ENCODE results near the gene INAFM2.

Gene INAFM2

DNA sequence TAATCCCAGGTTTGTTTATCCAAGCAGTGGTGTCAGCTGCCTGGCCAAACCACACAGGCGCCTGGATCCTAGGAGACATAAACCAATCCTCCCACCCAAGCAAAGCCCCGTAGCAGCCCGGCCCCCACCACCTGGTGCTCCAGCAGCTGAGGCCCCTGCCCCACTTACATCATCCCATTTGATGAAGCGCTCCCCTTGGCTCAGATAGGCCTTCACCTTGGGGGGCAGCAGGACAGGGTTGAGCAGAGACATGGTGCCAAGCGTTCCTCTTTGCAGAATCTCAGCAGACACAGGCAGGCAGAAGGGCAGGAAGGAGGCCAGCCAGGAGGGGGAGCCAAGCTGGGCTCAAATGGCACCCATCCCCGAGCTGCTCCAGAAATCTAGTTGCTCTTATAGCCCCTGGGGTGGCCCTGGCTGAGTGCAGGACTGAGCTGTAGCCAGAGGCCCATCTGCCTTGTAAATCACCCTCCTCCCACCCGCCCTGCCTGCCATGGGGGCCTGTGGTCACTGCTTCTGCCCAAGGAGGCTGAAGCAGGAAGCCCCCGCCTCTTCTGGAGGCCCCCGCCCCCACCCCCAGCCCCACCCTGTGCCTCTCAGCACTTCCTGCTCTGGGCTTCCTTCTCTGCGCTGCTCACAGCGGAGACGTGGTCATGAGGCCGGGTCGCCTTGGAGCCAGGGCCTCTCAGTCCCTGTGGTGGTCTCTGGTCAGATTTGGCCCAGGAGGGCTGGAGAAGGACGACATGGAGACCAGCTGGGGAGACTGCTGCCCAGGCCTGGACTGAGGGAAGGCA, 15.9 kb upstream of the INAFM2 start, which contains the start of gene PLCB2:
TSS of gene PLCB2 (minus strand) at position 515 of the 791 bp plus-strand sequence. CDS start at position 252, 263 bp downstream.
- DNase-seq, result no peak

DNA sequence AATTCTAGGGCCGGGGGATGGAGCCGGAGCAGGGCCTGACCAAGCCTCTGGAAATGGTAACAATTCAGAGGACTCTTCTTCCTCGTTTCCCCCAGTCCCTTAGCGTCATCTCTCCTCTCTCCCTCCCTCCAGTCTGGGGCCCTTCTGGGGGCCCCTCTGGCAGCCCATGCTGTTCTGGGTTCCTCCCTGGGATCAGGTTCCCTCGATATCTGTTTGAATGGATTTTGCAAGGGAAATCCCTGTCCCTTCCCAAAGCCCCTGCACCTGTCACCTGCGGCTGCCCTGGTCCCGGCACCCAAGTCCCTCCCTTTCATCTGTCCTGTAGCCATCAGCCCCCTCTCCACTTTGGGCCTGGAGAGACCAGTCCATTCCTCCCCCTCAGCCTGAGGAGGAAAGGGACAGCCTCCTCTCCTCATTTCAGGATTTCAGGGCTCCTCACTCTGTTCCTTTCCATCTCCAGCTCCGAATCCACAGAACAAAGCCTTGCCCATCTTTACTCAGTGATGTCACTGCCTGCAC, 14.1 kb upstream of the INAFM2 start:
- no peak for DNase-seq

DNA sequence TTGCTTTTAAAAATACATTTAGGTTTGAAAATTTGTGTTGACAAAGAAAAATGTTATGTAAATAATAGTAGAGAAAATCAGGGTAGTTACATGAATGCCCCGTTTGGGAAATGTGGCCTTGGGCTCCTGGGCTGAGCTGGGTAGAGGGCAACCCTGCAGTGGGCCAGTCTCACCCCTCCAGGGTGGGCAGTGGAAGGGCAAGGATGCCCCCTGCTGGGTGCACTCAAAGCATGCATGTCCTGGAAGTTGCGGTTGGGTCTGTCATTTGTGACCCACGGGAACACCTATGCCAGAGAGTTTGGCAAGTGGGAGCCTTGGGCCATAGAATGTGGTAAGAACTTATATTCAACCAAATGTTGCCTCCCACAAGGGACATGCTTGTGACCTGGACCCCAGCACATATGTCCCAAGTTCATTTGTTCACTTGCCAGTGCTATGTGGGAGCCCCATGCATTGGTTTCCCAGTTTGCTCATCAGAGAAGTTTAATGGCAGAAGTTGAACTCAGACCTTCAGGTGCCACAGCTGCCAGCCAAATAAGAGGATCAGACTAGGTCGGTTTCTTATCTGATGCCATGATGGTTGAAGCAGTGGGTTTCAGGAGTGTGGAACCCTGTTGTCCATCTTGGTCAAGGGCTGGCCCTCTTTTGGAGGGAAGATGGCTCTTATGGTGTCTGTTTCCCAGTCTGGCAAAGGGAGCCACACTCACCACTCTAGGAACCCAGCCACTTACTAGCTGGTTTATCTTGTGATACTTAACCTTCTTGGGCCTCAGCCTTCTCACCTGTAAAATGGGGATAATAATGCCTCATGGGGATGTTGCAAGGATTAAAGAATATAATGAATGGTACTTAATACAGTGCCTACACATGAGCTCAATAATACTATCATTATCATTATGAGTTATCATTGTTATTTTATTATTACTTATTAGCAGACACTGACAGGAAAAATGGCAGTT, 13.2 kb upstream of the INAFM2 start:
- DNase-seq, result no peak

DNA sequence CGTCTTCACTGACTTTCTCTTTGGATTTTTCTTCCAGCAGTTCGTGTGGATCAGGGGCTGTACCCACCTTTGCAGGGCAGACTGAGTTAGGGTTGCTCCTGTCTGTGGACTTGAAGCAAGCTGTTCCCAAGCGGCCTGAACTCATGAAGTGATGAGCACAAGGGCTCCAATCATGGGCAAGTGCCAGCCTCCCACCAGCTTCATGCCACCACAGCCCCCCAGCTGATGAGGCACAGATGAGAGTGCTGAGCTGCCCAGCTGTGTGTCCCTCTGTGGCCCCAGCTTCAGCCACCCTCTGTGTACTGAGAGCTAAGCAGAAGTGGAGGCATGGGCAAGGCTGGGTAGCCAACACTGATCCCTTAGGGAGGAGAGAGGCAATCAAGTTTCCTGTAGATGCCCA, 12.5 kb upstream of the INAFM2 start:
- DNase-seq, result no peak

DNA sequence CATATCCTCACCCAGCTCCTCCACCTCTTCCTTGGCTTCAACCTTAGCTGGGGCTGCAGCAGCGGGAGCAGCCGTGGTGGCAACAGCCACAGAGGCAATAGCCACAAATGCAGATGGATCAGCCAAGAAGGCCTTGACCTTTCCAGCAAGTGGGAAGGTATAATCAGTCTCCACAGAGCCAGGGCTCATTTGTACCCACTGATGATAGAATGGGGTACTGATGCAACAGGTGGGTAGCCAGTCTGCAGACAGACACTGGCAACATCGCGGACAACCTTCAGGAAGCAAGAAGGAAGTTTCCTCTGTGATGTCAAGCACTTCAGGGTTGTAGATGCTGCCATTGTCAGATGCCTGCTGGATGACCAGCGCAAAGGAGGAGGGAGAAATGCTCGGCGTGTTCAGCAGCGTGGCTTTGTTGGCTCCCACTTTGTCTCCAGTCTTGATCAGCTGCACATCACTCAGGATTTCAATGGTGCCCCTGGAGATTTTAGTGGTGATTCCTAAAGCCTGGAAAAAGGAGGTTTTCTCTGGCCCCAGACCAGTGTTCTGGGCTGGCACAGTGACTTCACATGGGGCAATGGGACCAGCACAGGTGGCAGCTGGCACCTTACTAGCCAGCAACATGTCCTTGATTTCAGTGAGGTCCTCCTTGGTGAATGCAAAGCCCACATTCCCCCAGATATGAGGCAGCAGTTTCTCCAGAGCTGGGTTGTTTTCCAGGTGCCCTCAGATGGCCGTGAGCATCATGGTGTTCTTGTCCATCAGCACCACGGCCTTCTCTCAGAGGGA, 10.9 kb upstream of the INAFM2 start:
- no peak for DNase-seq

DNA sequence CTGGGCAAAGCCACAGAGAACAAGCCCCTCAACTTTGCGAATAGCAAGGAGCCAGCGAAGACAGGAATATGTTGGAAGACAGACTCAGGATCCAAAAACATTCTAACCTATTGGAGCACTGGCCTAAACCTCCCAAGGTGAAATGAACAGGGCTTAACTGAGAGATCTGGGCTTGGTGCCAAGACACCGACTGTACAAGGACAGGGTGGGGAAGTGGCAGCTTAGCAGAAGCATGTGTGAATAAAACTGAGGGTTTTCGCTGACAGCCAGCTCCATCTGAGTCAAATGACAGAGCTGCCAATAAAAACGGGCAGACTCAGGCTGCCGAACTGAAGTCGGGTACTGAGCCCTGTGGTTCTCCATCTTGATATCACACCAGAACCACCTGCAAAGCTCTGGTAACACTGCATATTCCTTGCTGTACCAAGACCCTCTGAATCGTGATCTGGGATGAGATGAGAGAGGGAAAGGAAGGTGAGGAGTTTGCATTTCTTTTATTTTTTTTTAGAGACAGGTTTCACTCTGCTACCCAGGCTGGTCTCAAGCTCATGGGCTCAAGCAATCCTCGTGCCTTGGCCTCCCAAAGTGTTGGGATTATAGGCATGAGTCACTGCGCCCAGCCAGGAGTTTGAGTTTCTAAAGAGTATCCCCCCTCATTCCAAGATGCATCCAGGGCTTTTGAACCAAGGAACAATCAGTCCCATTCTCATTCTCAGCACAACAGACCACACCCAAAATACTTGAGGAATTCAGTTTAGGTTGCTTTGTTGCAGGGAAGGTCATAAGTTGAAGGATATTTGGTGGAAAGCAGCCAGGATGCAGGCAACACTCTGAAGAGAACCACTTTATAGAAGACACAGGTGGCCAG, 9.7 kb upstream of the INAFM2 start:
- no peak for DNase-seq

DNA sequence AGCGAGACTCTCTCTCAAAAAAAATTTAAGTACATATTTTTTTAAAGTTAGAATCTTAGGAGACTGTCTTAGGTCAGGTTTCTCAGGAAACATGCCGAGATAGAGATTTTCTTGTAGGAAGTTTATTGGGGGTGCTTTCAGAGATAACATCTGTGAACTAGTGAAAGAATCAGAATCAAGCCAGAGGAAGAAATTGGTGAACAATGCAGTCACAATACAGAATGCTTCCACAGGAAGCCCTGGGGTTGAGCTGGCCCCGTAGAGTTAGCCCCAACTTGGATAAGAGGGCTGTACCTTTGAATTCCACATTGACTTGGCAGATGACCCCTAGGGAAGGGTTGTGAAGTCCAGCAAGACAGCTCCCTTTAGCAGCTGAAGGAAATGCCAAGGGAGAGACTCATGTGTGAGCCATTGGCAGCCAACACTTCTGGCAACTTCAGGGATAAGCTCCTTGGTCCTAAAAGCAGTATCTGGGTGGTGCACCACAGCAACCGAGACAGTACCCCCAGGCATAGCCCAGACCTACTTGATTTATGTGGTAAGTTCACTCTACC, 8.7 kb upstream of the INAFM2 start:
- DNase-seq, result no peak

DNA sequence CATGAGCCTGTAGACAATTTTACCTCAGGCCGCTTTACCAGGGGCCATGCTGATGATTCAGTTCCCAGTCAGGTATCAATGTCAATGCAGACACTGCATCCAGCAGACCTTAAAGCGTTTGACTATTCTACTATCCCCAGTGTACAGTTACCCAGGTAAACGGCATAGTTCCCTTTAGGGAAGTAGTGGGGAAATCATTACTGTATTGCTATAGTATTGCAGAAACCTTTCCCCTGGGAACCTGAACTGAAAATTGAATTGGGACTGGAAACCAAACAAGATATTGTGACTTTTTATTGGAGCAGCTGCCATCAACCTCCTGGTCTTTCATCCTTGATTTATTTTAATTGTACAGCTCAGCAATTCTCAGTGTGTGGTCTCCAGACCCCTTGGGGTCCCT, 6.6 kb upstream of the INAFM2 start:
- no peak for DNase-seq

DNA sequence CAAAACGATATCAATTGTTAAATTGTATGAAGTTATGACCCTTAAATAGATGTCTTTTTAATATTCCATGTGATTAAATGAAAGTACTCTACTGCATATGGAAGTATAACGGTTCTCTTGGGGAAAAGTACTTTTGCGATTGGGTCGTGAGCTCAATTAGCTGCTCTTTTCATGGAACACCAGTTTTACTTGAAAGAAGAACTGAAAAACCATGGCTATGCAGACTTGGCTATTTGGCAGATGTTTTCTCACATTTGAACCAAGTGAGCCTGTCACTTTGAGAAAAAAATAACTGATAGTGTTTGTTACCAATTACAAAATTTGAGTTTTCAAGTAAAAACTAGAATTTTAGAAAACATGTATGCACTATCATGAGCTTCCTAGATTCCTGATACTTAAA, 5.9 kb upstream of the INAFM2 start:
- DNase-seq, result no peak

DNA sequence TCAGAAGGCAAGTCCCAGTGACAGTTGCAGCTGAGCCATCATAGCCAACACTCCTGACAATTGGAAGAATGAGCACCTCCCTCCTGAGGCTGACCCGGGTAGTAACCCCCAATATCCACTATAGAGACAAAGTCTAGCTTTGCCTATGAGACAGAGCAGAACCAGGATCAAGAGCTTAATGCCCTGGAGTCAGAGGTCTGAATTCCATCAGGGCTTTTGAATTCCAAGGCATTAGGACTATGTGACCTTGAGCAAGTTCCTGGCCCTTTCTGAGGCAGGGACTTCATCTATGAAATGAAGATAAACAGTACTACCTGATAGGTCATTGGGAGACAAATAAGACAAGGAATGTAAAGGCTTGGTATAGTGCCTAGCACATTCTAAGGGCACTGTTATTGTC, 3.1 kb upstream of the INAFM2 start:
- DNase-seq, result no peak

DNA sequence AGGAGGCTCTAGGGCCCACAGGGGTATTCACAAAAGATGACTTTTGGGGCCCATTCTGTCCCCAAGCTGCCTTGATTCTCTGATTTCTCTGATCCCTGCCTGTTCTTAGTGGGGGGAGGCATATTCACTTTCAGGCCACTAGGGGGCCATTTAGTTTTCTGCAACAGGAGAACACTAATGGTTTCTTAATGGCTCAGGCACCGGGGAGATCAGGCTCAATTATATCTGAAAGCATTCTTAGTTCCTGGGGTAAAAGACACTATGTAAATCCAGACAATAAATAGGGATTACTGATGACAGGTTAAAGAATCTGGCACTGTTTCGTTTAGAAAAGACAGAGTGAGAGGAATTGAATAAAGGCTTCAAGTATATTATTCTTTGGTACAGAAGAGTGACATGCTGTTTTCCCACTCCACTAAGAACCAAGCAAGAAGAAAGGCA, 2.5 kb upstream of the INAFM2 start:
- peak; percentile 24 for DNase-seq

DNA sequence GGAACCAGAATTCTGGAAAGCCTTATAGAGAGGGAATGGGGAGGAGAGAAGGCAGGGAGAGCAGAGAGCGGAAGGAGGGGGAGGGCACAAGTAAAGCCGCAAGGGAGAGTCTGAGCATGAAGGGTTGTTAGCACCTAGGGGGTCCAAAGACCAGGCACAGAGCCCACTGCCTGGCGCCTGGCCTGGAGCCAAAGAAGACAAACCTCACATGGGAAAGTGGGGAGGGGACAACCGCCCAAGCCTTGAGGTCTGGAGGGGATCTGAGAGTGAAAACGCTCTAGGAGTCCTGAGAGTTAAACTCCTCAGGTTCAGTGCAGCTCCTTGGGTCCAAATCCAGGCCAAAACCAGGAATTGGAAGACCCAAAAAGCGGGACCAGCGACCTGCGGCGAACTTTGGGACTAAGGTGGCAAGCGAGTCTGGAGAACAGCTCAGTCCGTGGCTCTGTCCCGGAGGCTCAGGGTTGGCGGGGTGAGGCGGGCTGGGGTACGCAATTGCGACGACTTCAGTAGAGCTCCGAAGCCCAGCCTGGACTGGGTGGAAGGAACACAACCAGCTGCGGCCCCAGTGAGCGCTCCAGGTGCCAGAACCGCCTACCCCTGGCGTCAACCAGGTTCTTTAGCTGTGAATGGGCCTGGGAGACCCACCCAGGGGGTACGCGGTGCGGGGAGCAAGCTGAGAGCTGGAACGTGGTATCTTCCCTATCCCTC, 807 bp upstream of the INAFM2 start:
- DNase-seq, result peak; percentile 14

DNA sequence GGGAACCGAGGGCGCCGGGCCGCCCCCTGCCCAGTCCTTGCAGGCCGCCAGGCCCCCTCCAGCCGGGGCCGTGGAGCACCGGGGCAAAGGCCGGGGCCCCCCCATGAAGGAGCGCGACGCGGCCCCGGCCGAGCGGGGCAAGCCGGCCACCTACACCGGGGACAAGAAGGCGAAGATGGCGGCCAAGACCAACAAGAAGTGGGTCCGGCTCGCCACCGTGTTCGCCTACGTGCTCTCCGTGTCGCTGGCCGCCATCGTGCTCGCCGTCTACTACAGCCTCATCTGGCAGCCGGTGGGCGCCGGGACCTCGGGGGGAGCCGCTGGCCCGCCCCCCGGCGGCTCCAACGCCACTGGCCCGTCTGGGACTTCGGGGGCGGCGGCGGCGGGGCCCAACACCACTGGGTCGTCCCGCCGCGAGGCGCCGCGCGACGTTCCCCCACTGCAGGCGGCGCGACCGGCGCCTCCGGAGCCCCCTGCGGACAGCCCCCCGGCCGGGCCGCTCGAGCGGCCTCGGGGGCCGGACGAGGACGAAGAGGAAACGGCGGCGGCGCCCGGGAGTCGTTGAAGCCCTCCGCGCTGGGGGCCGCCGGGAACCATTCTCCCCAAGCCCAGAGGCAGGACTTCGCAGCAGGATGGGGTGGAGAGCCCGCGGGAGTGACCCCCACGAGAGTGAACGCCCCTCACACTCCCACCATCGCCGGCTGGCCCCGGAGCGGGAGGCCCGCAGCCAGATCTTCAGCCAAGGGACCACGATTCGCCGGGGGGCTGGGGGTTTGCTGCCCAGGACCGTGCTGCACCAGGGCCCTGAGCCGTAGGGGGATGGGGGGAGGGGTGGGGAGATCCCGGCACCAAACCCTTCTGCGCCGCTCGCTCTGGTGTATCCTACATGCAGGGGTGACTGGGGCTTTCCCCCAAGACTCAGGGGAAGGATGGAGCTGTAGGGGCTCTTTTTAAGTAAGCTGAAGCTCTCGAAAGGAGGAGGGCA, 753 bp downstream of the INAFM2 start:
- no peak for DNase-seq

DNA sequence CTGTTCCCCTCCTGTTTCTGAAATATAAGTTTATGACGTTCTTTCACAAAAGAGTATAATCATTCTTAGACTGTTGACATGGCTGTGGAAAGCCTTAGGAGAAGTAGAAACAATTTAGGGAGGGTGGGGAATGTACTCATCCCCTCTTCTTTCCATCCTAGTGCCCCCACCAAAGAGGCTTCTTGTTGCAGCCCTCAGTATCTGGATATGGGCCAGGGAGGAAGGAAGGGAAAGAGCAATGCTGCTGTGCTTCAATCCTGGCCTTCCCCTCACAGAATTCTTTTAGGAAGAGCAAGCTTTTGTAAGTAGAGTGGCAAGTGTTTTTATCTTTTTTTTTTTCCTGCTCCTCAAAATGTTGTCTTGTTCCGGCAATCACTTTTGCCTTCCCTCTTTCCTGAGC, 1.7 kb downstream of the INAFM2 start:
- no peak for DNase-seq

DNA sequence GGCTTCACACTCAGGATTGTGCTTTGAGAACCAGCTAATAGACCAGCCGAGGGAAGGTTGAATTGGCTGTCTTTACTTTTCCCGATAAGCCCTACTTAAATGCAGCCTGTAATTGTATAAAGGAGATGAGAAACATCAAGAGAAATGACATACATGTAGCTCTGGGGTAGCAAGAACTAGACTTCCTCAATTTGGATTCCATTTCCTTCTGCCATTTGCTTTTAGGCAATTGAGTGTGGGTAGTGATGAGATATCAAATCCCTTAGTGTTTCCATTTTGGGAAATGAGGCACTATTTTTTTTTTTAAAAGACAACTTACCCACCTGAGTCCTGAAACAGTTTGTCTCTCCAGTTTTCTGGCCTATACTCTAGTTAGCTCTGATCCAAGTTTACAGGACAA, 2.2 kb downstream of the INAFM2 start:
- no peak for DNase-seq

DNA sequence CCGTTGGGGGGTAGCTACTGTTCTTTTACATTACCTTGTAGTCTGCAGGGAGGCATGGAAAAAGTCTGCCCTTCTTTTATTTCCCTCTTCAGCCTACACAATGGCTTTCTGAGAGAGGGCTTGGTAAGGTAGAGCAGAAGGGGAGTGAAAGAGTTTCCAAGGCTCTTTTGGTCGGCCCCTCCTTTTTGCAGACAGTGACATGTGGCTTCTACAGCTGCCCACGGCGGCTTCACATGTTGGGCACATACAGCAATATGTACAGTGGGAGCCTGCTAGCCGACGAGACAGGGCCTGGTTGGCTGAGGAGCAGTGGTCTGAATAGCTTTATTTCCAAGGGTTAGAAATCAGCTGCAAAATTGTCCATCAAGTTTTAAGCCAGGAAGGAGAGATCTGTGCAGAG, 4.0 kb downstream of the INAFM2 start:
- DNase-seq, result no peak

DNA sequence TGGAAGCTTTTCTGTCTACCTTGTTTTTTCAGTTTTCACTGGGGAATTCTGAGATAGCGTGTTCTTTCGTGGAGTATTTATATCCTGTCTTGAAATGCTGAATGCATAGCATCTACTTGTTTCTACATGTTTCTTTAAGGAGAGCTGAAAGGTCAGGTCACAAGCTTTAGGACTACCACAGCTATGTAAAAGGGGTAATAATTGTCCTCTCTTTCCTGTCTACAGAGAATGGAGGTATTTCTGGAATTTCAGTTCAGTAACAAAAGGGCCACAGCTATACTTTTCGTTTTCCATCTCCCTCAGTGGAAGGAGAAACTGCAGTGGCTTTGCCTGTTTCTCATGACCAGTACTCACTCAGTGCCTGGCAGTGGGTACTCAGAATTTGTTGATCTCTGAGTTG, 4.7 kb downstream of the INAFM2 start:
- no peak for DNase-seq

DNA sequence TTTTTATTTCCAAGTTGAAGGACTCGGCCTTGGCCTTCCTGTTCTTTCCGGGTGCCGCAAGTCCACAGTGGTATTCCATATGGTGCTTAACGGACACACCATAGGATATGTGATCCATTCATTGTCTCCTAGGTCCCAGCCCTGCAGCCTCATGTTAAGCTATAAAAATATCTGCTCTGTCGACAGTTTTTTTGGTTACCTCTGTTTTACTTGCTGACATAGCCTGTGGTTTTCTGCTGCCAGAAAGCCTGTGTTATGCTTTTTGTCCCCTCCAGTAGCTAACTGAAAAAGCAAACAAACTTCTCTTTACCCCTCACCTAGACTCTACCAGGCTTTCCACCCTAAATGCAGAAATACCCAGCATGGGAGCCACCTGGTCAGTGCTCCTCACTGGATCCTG, 5.3 kb downstream of the INAFM2 start:
- DNase-seq, result no peak

DNA sequence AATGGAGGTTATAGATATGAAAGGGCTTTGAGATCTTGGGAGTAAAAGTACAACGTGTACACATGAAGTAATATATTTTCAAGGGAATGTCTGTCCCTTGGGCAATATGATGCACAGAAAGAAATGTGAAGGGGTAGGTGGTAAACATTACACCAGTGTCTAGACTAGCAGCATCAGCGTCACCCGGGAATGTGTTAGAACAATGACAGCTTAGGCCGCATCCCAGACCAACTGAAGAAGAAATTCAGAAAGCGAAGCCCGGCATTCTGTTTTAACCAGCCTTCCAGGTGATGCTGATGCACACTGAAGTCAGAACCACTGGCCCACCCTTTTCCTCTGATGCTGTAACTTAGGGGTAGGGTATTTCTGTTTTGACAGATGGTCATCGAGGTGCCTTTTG, 6.3 kb downstream of the INAFM2 start:
- no peak for DNase-seq

Data from NCI-H2081 treated with DMSO at 0.1 percent for 48 hours (cell line).